ENCODE data around the gene ZNF746.

GRCh38 chr7:149458235-149458634 is 39.4 kb downstream of the ZNF746 start:
- TF ChIP-seq FOXM1 (IDR thresholded peaks at IDR 0.05; ENCODE audit: borderline replicate concordance, low read depth), result no peak
- no peak for TF ChIP-seq MAX (IDR thresholded peaks at IDR 0.05)
- no peak for TF ChIP-seq CREB1 (IDR thresholded peaks at IDR 0.05; ENCODE audit: low read depth)
- no peak for TF ChIP-seq EP300 (IDR thresholded peaks at IDR 0.05; ENCODE audit: borderline replicate concordance)
- no peak for TF ChIP-seq TAF1 (IDR thresholded peaks at IDR 0.05; ENCODE audit: low read depth)
- no peak for TF ChIP-seq YY1 (IDR thresholded peaks at IDR 0.05; ENCODE audit: low read depth)
- TF ChIP-seq, protein P1, sequence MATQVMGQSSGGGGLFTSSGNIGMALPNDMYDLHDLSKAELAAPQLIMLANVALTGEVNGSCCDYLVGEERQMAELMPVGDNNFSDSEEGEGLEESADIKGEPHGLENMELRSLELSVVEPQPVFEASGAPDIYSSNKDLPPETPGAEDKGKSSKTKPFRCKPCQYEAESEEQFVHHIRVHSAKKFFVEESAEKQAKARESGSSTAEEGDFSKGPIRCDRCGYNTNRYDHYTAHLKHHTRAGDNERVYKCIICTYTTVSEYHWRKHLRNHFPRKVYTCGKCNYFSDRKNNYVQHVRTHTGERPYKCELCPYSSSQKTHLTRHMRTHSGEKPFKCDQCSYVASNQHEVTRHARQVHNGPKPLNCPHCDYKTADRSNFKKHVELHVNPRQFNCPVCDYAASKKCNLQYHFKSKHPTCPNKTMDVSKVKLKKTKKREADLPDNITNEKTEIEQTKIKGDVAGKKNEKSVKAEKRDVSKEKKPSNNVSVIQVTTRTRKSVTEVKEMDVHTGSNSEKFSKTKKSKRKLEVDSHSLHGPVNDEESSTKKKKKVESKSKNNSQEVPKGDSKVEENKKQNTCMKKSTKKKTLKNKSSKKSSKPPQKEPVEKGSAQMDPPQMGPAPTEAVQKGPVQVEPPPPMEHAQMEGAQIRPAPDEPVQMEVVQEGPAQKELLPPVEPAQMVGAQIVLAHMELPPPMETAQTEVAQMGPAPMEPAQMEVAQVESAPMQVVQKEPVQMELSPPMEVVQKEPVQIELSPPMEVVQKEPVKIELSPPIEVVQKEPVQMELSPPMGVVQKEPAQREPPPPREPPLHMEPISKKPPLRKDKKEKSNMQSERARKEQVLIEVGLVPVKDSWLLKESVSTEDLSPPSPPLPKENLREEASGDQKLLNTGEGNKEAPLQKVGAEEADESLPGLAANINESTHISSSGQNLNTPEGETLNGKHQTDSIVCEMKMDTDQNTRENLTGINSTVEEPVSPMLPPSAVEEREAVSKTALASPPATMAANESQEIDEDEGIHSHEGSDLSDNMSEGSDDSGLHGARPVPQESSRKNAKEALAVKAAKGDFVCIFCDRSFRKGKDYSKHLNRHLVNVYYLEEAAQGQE (IDR thresholded peaks at IDR 0.05; ENCODE audit: low read depth), result no peak
- TF ChIP-seq RAD21 (IDR thresholded peaks at IDR 0.05; ENCODE audit: low read depth), result no peak
- TF ChIP-seq TEAD4 (IDR thresholded peaks at IDR 0.05), result no peak
- TF ChIP-seq, protein P2, sequence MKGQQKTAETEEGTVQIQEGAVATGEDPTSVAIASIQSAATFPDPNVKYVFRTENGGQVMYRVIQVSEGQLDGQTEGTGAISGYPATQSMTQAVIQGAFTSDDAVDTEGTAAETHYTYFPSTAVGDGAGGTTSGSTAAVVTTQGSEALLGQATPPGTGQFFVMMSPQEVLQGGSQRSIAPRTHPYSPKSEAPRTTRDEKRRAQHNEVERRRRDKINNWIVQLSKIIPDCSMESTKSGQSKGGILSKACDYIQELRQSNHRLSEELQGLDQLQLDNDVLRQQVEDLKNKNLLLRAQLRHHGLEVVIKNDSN (IDR thresholded peaks at IDR 0.05), result no peak
- no peak for TF ChIP-seq EGR1 (IDR thresholded peaks at IDR 0.05)
- TF ChIP-seq ZBTB7A (IDR thresholded peaks at IDR 0.05; ENCODE audit: low read depth), result no peak
